Cardiac fibroblast (primary cell): ENCODE results near the gene CARMIL1.

Experiments used
- DNase-seq, 2 donors: peaks; one replicate each; pipeline versions ENCODE4 v3.0.0 to v3.0.0-alpha.2; 2010; ENCODE audit warnings: low read depth in 2 of 2
- H3K4me3 ChIP-seq, 2 donors: replicated peaks in 1 of 2; 1 replicate in 1 of 2; 2 replicates in 1 of 2; pipeline ENCODE4 v1.5.1; 2011; ENCODE audit warnings: low read depth in 2 of 2, low read length in 2 of 2, mild to moderate bottlenecking in 2 of 2, moderate library complexity in 1 of 2
- CTCF ChIP-seq: IDR thresholded peaks from one replicate; pipeline ENCODE4 v1.5.1; 2011; ENCODE audit warnings: low read depth, mild to moderate bottlenecking, low read length, inconsistent platforms

The CARMIL1 gene

DNA sequence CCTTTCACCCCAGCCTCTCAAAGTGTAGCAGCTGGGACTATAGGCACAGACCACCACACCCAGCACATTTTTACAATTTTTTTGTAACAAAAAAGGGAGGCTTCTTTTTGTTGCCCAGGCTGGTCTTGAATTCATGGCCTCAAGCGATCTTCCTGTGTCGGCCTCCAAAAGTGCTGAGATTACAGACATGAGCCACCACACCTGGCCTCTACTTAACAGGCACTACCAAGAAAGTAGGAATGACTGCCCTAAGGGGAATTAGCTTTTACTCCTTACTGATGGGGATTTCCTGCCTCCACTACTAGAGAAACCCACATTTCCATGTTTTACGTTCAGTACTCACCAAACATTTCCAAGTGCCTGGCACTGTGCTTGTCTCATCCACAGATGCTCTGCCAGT is 109.6 kb downstream of the CARMIL1 start:
- DNase-seq: no peak
- no peak for TF ChIP-seq CTCF
- H3K4me3 ChIP-seq: no peak overlapping the region

DNA sequence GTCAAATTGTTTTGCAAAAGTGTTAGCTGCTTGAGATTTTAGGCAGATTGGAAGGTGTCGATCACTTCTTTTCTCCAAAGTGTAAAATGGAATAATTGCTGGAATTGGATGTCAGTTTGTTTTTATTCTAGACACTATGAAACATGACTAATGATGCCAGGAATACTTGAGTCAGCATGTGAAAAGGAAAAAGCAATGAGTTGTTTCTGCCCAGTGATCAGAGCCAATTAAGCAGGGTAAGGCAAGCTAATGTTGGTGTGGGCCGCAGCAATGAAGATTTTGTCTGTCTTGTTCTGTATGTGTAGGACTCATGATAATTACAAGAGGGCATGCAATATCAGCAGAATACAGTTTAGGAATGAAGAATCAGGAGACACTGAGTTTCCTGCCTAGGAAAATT is 110.3 kb downstream of the CARMIL1 start:
- no peak overlapping the region for H3K4me3 ChIP-seq
- DNase-seq: peak; percentile 66 to 78
- TF ChIP-seq CTCF: no peak

GRCh38 chr6:25392372-25392771 is 113.2 kb downstream of the CARMIL1 start:
- H3K4me3 ChIP-seq: no peak overlapping the region
- DNase-seq: peak; percentile 40 to 62
- TF ChIP-seq CTCF: no peak

- no peak for DNase-seq
- no peak overlapping the region for H3K4me3 ChIP-seq
- TF ChIP-seq CTCF: no peak
These were observed 116.6 kb downstream of the CARMIL1 start for GRCh38 chr6:25395731-25396130.

DNA sequence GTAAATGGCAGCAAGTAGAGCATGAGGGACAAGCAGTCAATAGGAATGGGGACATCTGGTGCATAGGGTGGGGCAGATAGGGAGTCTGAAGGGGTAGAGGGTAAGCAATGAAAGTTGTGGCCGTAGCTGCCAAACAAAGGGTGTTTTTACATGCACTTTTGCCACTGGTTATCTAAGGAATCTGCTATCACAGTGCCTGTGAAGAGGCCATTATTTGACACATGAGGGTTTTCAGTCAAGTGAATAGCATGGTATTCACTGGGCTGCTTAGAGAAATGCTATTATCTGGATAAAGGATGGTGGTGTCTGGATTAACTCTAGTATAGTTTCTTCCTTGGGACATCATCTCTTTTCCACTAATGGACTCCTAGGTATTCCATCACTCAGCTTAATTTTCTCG is 118.2 kb downstream of the CARMIL1 start:
- TF ChIP-seq CTCF: no peak
- DNase-seq: no peak
- H3K4me3 ChIP-seq: no peak overlapping the region

GRCh38 chr6:25399885-25400284 is 120.7 kb downstream of the CARMIL1 start:
- TF ChIP-seq CTCF: no peak
- DNase-seq: no peak
- no peak overlapping the region for H3K4me3 ChIP-seq

DNA sequence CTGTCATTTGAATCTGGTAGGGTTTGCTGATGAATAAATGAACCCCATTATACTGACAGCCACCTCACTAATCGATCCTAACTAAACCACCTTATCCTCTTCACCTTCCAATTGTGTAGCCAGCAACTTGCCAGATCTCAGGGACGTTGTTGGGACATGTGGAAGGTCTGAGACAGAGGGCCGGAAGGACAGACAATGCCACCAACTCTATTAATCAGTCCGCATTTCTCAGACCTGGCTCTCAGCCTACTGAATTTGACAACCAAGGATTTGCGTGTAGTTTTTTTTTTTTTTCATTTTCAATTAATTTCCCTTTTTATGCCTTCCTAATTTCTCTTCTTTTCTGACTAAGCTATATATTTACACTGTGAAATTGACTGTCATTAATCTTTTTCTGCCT is 122.5 kb downstream of the CARMIL1 start:
- no peak overlapping the region for H3K4me3 ChIP-seq
- DNase-seq: no peak
- TF ChIP-seq CTCF: no peak
